ENCODE results near the gene ADGRF3. TPM values are rescaled to one million over a fixed set of nuclear protein-coding genes. Genes with fewer than 3 reads are reported as not detected.
"Not testable (repeated sequence)": the region's sequence is repeated elsewhere in the genome, so short reads cannot be mapped to it uniquely, and the experiment has no call there.

The ADGRF3 gene
- total and polyA plus RNA-seq, 8 donors = 0.28 to 1.4 (median 0.67) TPM

DNA sequence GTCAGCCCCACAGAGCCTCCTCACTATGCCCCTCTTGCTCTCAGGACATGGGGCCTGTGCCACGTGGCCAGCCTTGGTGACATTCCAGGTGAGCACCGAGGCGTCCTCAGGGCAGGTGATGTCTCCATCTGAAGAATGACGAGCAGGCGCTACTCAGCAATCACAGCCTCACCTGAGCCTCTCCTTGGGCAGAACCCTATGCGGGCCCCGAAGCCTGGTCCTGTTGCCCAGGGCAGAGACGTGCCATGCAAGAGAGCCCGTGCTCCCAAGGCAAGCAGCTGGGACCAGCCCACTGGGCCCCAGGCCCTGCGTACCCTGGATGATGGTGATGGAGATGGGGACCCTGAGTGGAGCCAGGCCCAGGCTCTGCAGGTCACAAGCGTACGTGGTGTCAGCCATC lies 33.1 kb downstream of the ADGRF3 start:
- no peak overlapping the region for H3K4me3 ChIP-seq
- WGBS, 2 donors = 83 to 84% methylated on average over 12 of the region's 12 CpGs
- no peaks in the 10 kb centered on the region for H3K36me3 ChIP-seq
- H3K27ac ChIP-seq = no peak overlapping the region
- intact Hi-C loops (cut with DNase I) = no loop called here
- TF ChIP-seq, protein P1, sequence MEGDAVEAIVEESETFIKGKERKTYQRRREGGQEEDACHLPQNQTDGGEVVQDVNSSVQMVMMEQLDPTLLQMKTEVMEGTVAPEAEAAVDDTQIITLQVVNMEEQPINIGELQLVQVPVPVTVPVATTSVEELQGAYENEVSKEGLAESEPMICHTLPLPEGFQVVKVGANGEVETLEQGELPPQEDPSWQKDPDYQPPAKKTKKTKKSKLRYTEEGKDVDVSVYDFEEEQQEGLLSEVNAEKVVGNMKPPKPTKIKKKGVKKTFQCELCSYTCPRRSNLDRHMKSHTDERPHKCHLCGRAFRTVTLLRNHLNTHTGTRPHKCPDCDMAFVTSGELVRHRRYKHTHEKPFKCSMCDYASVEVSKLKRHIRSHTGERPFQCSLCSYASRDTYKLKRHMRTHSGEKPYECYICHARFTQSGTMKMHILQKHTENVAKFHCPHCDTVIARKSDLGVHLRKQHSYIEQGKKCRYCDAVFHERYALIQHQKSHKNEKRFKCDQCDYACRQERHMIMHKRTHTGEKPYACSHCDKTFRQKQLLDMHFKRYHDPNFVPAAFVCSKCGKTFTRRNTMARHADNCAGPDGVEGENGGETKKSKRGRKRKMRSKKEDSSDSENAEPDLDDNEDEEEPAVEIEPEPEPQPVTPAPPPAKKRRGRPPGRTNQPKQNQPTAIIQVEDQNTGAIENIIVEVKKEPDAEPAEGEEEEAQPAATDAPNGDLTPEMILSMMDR (IDR thresholded peaks at IDR 0.05) = no peak
- H3K27me3 ChIP-seq = no peaks in the 10 kb centered on the region
- H3K9me3 ChIP-seq = no peaks in the 10 kb centered on the region
- H3K4me1 ChIP-seq = no peaks in the 10 kb centered on the region
- FAIRE-seq (no peak), DNase-seq (no peak), ATAC-seq (no peak)

DNA sequence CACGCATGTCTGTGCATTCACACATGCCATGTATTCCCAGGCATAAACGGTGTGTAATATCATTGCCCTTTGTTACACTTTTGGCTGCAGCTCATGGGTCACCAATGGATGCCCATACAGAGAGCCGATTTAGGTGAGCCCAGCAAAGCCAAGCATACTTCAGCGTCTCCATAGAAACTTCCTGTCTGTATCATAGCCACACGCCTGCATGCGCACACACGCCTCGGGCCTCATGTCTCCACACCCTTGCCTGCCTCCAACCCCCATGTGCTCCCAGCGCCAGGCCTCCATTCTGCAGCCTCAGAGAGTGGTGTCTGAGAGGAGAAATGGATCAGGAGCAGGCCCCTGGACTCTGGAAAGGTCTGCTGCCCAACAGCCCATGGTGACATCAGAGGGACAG lies 34.1 kb downstream of the ADGRF3 start:
- DNase-seq (no peak), ATAC-seq (no peak), FAIRE-seq (no peak)
- H3K4me1 ChIP-seq = no peaks in the 10 kb centered on the region
- H3K27me3 ChIP-seq = no peaks in the 10 kb centered on the region
- TF ChIP-seq, protein P1 (IDR thresholded peaks at IDR 0.05) = no peak
- WGBS, 2 donors = 72 to 82% methylated on average over 9 of the region's 9 CpGs
- H3K27ac ChIP-seq = no peak overlapping the region
- no peak overlapping the region for H3K4me3 ChIP-seq
- no peaks in the 10 kb centered on the region for H3K9me3 ChIP-seq
- no peaks in the 10 kb centered on the region for H3K36me3 ChIP-seq
- intact Hi-C loops (cut with DNase I) = no loop called here

DNA sequence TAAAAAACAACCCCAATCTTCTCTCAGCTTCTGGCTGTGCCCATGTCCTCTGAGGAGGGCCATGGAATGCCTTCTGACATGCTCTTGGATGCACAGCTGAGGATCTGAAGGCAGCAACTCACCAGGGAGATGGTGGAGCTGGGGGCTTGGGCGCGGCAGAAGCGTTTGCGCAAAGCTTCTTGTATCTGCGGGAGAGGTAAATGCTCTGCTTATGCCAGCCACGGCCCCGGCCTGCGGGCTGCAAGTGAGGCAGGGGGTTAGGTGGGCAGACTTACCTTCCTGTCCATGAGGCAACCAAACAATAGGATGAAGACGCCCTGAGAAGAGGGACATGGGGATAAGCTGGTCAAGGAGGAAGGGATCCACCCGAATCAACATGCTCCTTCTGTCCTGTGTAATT lies 36.7 kb downstream of the ADGRF3 start:
- Histone ChIP-seq H3K4me1 (no peaks in the 10 kb centered on the region), H3K4me3 (no peak overlapping the region), H3K36me3 (no peaks in the 10 kb centered on the region), H3K27ac (no peak overlapping the region), H3K9me3 (no peaks in the 10 kb centered on the region), H3K27me3 (no peaks in the 10 kb centered on the region)
- no peak for FAIRE-seq
- TF ChIP-seq, protein P1 (IDR thresholded peaks at IDR 0.05) = no peak
- WGBS, 2 donors = 75 to 85% methylated on average over 10 of the region's 10 CpGs
- intact Hi-C loops (cut with DNase I) = no loop called here
- DNase-seq = no peak
- no peak for ATAC-seq

DNA sequence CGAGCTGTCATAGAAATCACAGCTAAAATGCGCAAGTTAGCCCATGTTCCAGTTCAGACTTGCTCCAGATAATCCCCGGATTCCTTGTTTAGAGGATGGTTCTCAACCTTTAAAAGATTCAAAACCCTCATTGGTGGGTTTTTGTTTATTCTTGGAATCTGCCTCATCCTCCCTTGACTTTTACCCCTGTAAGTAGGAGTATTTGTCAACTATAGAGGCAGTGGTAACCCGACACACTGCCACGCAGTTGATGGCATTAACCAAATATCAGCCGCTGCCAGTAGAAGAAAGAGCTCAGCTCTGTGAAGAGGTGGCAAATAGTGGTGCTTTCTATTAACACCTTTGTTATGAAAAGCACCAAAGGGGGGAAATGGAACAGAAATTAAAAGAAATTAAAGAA lies 41.0 kb downstream of the ADGRF3 start:
- TF ChIP-seq, protein P1 (IDR thresholded peaks at IDR 0.05) = no peak
- FAIRE-seq = no peak
- intact Hi-C loops (cut with DNase I) = no loop called here
- ATAC-seq = no peak
- Histone ChIP-seq H3K4me3 (no peak overlapping the region), H3K27me3 (no peaks in the 10 kb centered on the region), H3K36me3 (no peaks in the 10 kb centered on the region), H3K27ac (no peak overlapping the region), H3K9me3 (no peaks in the 10 kb centered on the region), H3K4me1 (peaks cover 0 to 3% (median 0%) of the 10 kb centered on the region in 3 donors)
- WGBS, 2 donors = 79 to 83% methylated on average over 6 of the region's 6 CpGs
- no peak for DNase-seq

DNA sequence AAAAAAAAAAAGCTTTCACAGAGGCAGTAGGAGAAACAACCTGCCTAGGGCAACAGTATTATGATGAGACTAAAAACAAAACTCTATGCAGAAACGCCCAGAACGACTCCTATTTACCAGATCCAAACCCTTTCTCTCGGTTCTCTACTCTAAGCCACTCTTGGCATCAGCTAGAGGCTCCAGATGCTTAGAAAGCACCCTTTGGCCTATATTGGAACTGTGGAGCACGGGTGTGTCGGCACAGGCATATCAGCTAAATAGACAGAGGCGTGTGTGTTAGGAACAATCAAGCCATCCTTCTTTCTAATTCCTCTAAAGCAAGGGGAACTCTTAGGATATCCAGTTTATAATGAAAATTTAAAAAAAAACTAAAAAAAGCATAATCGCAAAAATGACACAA lies 41.5 kb downstream of the ADGRF3 start:
- DNase-seq; FAIRE-seq; H3K4me1 ChIP-seq; H3K9me3 ChIP-seq; ATAC-seq; H3K27ac ChIP-seq; H3K4me3 ChIP-seq; intact Hi-C loops (cut with DNase I); H3K36me3 ChIP-seq; H3K27me3 ChIP-seq: not testable (repeated sequence)
- 74 to 82% methylated on average over 7 of the region's 7 CpGs for WGBS, 2 donors

DNA sequence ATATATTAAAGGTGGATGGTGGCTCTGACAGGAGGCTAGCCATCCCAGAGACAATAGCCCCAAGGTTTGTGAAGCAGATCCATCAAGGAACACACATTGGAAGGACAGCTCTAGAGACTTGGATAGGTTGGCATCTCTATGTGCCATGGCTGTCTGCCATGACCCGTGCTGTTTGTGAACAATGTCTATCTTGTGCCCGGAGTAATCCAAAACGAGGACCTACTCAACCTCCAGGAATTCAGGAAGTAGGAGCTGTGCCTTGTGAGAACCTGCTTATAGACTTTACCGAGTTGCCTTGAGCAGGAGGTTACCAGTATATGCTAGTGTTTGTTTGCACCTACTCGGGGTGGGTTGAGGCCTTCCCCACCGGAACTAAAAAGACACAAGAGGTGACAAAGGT lies 43.7 kb downstream of the ADGRF3 start:
- ATAC-seq = no peak
- H3K9me3 ChIP-seq = no peaks in the 10 kb centered on the region
- FAIRE-seq = no peak
- 55 to 66% methylated on average over 6 of the region's 6 CpGs for WGBS, 2 donors
- intact Hi-C loops (cut with DNase I) = no loop called here
- H3K4me1 ChIP-seq = peaks cover 0 to 4% (median 0%) of the 10 kb centered on the region in 3 donors
- no peak for DNase-seq
- TF ChIP-seq, protein P1 (IDR thresholded peaks at IDR 0.05) = no peak
- no peaks in the 10 kb centered on the region for H3K27me3 ChIP-seq
- no peaks in the 10 kb centered on the region for H3K36me3 ChIP-seq
- H3K27ac ChIP-seq = no peak overlapping the region
- H3K4me3 ChIP-seq = no peak overlapping the region

Data from pancreas (tissue), 10 donors.